Pancreas (tissue), 10 donors: ENCODE measurements around the gene GLRX2. TPM values are rescaled to one million over a fixed set of nuclear protein-coding genes. Genes with fewer than 3 reads are reported as not detected.

Experiments used
- ATAC-seq, 4 donors: fragments of 200-7000 bp; cut with Tn5 transposase; one replicate each; pipeline versions ENCODE4 v1.8.0 to v1.9.1; 2020; ENCODE audit warnings: mild to moderate bottlenecking in 4 of 4, moderate library complexity in 4 of 4
- DNase-seq, 6 donors: peaks; one replicate each; pipeline ENCODE4 v3.0.0-alpha.2; 2020
- FAIRE-seq: peaks from 2 replicates; lab custom pipeline; 2012; peaks lifted over from hg19 to GRCh38; lab: Jason Lieb, UNC
- H3K27ac ChIP-seq, 4 donors: fragments of 200-600 bp; sonication (generic); 1 replicate in 3 of 4; 2 replicates in 1 of 4; pipeline versions ENCODE4 v1.5.0 to v1.8.0; 2020
- H3K27me3 ChIP-seq, 4 donors: fragments of 200-600 bp; one replicate each; pipeline ENCODE4 v1.8.0; 2021
- H3K36me3 ChIP-seq, 3 donors: fragments of 200-600 bp; sonication (generic) in 1 of 3; one replicate each; pipeline versions ENCODE4 v1.5.0 to v1.8.0; 2020 to 2021
- H3K4me1 ChIP-seq, 3 donors: fragments of 200-600 bp; one replicate each; pipeline ENCODE4 v1.8.0; 2021
- H3K4me3 ChIP-seq, 4 donors: fragments of 200-600 bp; sonication (generic) in 2 of 4; one replicate each; pipeline versions ENCODE4 v1.5.0 to v1.8.0; 2020 to 2021
- H3K9me3 ChIP-seq, 4 donors: fragments of 200-600 bp; one replicate each; pipeline ENCODE4 v1.8.0; 2021
- CTCF ChIP-seq, 4 donors: fragments of 200-600 bp; sonication (generic) in 3 of 4; IDR thresholded peaks; one replicate each; pipeline versions ENCODE4 v1.5.0 to v1.8.0; 2021; ENCODE audit warnings: antibody characterized with exemption in 4 of 4
- WGBS, 2 donors: extraction: QIAGEN DNeasy Blood & Tissue Kit; methylation state at CpG; one replicate each; pipeline ENCODE4 v1.1.7; 2013; 5-methylcytosine and 5-hydroxymethylcytosine counted together
- intact Hi-C, 3 donors: fragments of 100-400 bp; cut with DNase I; formaldehyde crosslinking; loops; one replicate each; pipeline versions ENCODE4 v1.11.1 to v1.14.2; 2022
- polyA plus RNA-seq, 2 donors: library from polyadenylated mRNA; stranded (reverse); fragments of 200-250 nt; gene quantifications; one replicate each; pipeline ENCODE4 v1.2.3, GENCODE V29; 2013
- total RNA-seq, 6 donors: library from RNA; stranded (reverse); fragmentation: NEBNext Ultra II Directional in 4 of 6; extraction: Animal tissue kit (Norgen Biotek cat#: 25700) in 4 of 6; gene quantifications; one replicate each; pipeline versions ENCODE4 v1.2.1 to v1.2.4, GENCODE V29; 2021 to 2023
- donor health status: healthy with polysubstance abuse.
- donor health status: DM: no; HTN: no; CAD: no; lungs with moderate emphysema.
- donor health status: DM: no; HTN: no; CAD: no.
- donor health status: control.
- donor health status: control.
- donor health status: Bipolar disorder and iron deficiency.
- donor health status: DM: yes; HTN: yes; CAD: no.
- donor health status: DM: no; HTN: no; CAD: no.
- donor health status: DM: no; HTN: no; CAD: no.
- donor health status: DM: yes; HTN: yes; CAD: no.

GLRX2 gene
- total and polyA plus RNA-seq, 8 donors, result 4.1 to 12.9 (median 6.3) TPM

GRCh38 chr1:193108471-193108870 is 3.3 kb upstream of the GLRX2 start:
- 66 to 71% methylated on average over 3 of the region's 3 CpGs for WGBS, 2 donors
- Histone ChIP-seq H3K36me3 (no peaks in the 10 kb centered on the region), H3K4me3 (no peak overlapping the region), H3K27ac (no peak overlapping the region), H3K27me3 (no peaks in the 10 kb centered on the region), H3K9me3 (no peaks in the 10 kb centered on the region), H3K4me1 (peaks cover 0 to 9% (median 5%) of the 10 kb centered on the region in 3 donors)
- TF ChIP-seq CTCF (IDR thresholded peaks at IDR 0.05), result no peak
- DNase-seq, result no peak
- no peak for ATAC-seq
- no peak for FAIRE-seq
- intact Hi-C loops, result no loop called here

GRCh38 chr1:193105821-193106177 is 585 bp upstream of the GLRX2 start:
- no peaks in the 10 kb centered on the region for H3K9me3 ChIP-seq
- H3K4me3 ChIP-seq, result peak overlapping the region in 3 of 4 donors; percentile 64 to 91 (median 88)
- 23 to 24% methylated on average over 4 of the region's 4 CpGs for WGBS, 2 donors
- peaks cover 0 to 9% (median 5%) of the 10 kb centered on the region in 3 donors for H3K4me1 ChIP-seq
- peak overlapping the region; percentile 83 to 86 (median 84) for H3K27ac ChIP-seq
- DNase-seq, result no peak
- H3K27me3 ChIP-seq, result no peaks in the 10 kb centered on the region
- FAIRE-seq, result no peak
- intact Hi-C loops, result no loop called here
- no peak for TF ChIP-seq CTCF (IDR thresholded peaks at IDR 0.05)
- H3K36me3 ChIP-seq, result no peaks in the 10 kb centered on the region
- no peak for ATAC-seq

- DNase-seq (peak in 5 of 6 donors; percentile 9 to 69 (median 29)), FAIRE-seq (no peak)
Measured at GRCh38 chr1:193104502-193104906, 710 bp downstream of the GLRX2 start.

GRCh38 chr1:193103759-193104501 is 1.3 kb downstream of the GLRX2 start:
- no peaks in the 10 kb centered on the region for H3K9me3 ChIP-seq
- no peak for TF ChIP-seq CTCF (IDR thresholded peaks at IDR 0.05)
- peak overlapping the region; percentile 83 to 86 (median 84) for H3K27ac ChIP-seq
- H3K4me1 ChIP-seq, result peaks cover 0 to 9% (median 5%) of the 10 kb centered on the region in 3 donors
- no peaks in the 10 kb centered on the region for H3K27me3 ChIP-seq
- intact Hi-C loops, result loop anchor here in 1 of 3 donors (5.0 kb wide), 1 partner anchor 47 kb away; the partner anchor contains the start of genes RO60 and UCHL5
- FAIRE-seq (no peak), DNase-seq (no peak), ATAC-seq (no peak)
- WGBS, 2 donors, result 21 to 24% methylated on average over 9 of the region's 9 CpGs
- H3K4me3 ChIP-seq, result peak overlapping the region; percentile 64 to 91 (median 88)
- H3K36me3 ChIP-seq, result no peaks in the 10 kb centered on the region

More at GRCh38 chr1:193104502-193104906, 710 bp downstream of the GLRX2 start:
- no peaks in the 10 kb centered on the region for H3K36me3 ChIP-seq
- no peak for TF ChIP-seq CTCF (IDR thresholded peaks at IDR 0.05)
- ATAC-seq, result peak; percentile 44 to 73 (median 62)
- H3K27ac ChIP-seq, result peak overlapping the region; percentile 83 to 86 (median 84)
- H3K4me1 ChIP-seq, result peaks cover 0 to 9% (median 5%) of the 10 kb centered on the region in 3 donors
- no peaks in the 10 kb centered on the region for H3K27me3 ChIP-seq
- WGBS, 2 donors, result 0 to 1% methylated on average over 24 of the region's 24 CpGs
- peak overlapping the region; percentile 64 to 91 (median 88) for H3K4me3 ChIP-seq
- H3K9me3 ChIP-seq, result no peaks in the 10 kb centered on the region
- intact Hi-C loops, result loop anchor here in 1 of 3 donors (5.0 kb wide), 1 partner anchor 47 kb away; the partner anchor contains the start of genes RO60 and UCHL5
